Stimulated activated CD8-positive, alpha-beta memory T cell treated with anti-CD3 and anti-CD28 coated beads, Interleukin-7, amount 100 ng/mL, for 4 hours (primary cell): ENCODE measurements around the gene EIF6.
A peak's percentile ranks its signal among the peaks of the same experiment; 100 is the strongest.

Experiments
- DNase-seq, 2 donors: peaks; one replicate each; pipeline ENCODE4 v3.0.0-alpha.2; 2020; ENCODE audit warnings: low read depth in 2 of 2

Gene EIF6

DNA sequence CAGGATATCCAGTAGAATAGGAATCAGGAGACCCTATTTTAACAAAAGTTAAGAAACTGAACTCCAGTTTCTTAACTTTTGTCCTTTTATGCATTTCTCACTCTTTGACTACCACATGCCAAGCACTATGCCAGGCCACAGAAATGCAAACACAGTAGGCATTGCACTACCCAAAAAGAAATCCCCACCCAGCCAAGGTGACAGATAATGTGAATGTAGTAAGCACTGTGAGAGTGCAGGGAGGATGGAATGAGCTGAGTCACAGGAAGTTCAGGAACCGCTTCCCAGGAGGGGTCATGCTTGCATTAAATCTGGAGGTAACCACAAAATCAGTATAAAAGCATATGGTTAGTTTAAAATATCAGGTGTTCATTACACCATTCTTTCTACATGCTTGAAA lies 27.7 kb upstream of the EIF6 start:
- no peak for DNase-seq

- no peak for DNase-seq
Observed at GRCh38 chr20:35311822-35312221, 27.2 kb upstream of the EIF6 start.

- no peak for DNase-seq
Observed at GRCh38 chr20:35311409-35311808, 26.8 kb upstream of the EIF6 start.

DNA sequence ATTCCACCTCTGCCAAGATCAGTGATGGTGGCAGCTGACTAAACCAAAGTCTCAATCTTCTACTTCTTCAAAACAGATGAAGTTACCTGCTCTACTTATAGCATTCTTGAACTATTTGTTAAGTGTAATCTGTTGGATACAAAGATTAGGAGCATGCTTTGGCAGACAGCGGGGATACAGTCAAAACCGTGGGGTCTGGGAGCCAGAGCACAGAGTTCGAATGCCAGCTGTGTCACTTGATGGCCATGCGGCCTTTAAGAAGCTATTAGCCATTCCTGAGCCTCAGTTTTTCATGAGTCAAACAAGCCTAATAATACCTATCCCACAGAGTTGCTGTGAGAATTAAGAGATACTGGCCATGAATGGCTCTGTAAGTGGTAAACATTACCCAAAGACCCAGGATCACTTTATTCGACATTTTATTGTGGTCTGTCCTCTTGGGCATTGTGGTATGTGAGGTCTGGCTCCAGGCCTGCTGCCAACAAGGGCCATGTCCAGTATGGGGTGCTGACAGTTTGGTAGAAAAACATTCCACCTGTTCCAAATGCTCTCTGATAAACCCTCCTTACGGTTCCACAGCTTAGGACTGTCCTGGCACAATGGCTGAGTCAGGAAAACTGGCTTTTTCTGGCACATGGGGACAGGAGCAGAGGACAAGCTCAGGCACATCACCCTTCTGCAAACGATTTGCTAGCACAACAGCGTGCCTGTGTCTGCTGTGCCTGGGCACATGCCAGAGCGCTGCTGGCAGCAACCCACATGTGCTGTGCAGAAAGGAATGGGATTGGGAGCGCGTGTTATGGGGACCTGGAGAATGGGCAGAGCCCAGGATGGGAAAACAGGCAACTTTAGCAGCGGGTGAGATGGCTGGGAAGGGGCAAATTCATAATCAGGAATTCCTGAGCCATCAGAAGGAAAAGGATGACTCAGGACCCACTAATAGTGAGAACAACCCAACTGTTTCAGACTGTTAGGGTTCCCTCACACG lies 23.4 kb upstream of the EIF6 start:
- DNase-seq, result no peak

GRCh38 chr20:35306931-35307517 lies 22.5 kb upstream of the EIF6 start:
- no peak for DNase-seq

DNA sequence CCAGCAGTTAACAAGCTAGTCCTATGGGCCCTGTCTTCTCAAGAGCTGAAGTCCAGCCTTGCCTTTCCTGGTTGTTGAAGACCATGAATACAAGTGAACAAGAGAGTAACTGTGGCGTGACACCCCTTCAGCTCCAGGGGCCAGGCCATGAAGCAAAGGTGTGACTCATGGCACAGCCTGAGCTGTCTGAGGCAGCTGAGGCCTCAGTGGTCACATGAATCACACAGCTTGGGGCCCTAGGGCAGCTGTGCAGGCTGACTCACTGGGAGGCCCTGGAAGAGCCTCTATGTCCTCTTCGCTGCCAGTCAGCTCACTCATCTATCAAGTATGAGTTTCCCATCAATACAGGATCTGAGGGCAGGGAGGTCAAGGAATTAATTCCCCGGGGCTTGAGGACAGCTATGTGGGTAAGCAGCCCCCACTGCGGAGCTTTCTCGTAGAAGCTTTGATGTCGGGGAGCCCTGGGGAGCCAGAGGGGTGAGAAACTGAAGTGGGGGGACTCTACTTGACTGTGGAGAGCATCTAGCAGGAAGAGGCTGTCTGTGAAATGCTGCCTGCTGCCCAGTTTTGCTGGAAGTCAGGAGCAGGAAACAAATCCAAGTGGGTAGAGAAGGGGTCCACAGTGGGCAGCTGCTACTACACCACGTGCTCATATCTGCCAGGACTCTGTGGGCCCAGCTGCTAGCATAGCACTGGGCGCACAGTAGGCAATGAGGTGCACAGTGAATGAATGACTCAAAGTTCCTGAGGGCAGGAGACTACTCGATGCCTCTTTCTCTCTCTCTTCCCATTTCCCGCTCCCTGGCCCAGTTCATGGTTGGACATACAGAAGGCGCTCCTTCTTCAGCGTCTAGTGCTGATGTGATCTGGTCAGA lies 21.3 kb upstream of the EIF6 start:
- peak; percentile 25 to 46 for DNase-seq

- no peak for DNase-seq
Observed at GRCh38 chr20:35304956-35305355, 20.4 kb upstream of the EIF6 start.

DNA sequence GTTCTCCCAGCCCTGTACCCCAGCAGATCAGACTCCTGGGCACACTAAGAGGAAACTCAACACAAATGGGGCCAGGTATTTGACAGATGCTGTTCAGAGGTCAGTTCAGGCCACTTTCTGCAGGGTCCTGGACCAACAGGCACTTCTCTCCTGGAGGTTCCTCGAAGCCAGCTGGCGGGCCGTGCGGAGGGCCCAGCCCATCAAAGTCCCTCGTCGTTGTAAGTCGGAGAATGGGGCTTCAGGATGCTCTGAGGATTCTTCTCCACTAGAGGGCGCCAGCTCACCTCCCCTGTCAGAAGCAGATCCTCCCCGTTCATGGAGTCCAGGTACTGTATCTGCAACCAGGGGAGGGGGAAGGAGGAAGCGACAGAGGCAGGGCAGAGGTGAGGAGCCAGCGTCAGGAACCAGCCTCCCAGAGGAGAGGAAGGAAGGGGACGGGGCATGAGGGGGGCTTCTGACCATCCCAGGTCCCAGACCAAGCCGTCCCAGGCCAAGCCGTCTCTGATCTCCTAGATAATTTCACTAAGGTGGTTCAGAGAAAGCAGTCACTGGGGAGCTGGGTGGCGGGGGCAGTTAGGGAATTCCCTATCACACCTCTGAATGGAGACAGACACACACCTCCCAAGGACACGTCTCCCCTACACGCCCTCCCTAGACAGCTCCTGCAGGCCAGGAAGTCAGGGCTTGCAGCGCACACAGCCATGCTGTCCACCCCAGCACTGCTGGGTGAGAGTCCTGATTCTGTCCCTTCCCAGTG lies 19.3 kb upstream of the EIF6 start:
- peak; percentile 64 to 74 for DNase-seq

GRCh38 chr20:35303382-35303734 lies 18.8 kb upstream of the EIF6 start:
- DNase-seq, result no peak

- no peak for DNase-seq
Observed at GRCh38 chr20:35302421-35303335, 18.1 kb upstream of the EIF6 start.

DNA sequence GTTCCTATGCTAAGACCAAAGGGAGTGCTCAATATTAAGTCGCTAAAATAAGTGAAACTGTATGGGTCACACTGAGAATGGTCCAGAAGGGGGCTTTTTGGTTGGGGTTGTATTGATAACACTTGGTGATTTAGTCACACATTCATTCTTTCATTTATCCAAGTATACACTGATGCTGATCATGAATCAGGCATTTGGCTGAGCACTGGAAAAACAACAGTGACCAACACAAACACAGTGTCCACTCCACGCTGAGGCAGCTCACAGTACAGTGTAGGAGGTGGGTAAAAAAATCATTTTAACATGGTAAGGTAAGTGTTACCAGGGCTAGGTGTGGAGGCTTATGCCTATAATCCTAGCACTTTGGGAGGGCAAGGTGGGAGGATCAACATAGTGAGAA lies 16.9 kb upstream of the EIF6 start:
- no peak for DNase-seq

- DNase-seq, result no peak
Observed at GRCh38 chr20:35300469-35301262, 16.1 kb upstream of the EIF6 start.

- DNase-seq, result no peak
Observed at GRCh38 chr20:35299780-35300179, 15.2 kb upstream of the EIF6 start.

GRCh38 chr20:35298264-35298663 lies 13.7 kb upstream of the EIF6 start:
- DNase-seq, result no peak

DNA sequence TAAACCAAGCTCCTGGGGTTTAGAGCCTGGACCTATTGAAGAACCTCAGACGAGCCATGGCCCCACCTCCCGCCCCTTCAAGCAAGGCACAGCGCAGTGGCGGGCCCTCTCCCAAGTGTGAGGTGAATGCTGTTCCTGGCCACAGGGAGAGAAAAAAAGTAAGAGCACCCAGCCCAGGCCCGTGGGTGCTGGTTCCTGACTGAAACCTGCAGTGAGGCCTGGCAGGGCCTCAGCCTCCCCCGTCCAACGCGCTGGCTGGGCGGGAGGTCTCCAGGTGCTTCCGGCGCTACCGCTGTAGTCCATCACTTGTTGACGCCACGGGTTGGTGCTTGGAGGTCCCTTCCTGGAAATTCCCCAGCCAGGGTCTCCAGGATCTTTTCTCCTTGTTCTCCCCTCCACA lies 13.2 kb upstream of the EIF6 start:
- DNase-seq, result no peak

GRCh38 chr20:35297155-35297554 lies 12.6 kb upstream of the EIF6 start:
- DNase-seq, result no peak

DNA sequence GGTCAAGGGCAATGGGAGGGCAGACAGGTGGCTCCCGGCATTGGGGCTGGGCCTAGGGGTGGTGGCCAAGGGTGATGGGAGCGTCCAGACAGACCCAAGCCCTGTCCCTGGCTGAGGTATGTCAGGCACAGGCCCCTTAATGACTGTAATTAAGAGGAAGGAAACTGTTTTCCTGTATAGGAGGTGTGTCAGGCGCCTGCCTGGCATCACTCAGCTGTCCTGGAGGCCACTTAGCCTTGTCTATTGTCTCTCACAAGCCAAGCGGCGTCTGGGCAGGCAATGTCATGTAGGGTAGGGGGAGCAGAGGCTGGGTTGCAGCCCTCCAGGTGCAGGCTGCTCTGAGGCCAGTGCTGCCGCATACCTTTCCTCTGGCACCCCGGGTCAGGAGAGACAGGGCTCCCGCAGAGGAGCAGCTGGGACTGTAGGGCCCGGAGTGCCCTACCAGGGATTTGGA lies 11.6 kb upstream of the EIF6 start:
- DNase-seq, result no peak

DNA sequence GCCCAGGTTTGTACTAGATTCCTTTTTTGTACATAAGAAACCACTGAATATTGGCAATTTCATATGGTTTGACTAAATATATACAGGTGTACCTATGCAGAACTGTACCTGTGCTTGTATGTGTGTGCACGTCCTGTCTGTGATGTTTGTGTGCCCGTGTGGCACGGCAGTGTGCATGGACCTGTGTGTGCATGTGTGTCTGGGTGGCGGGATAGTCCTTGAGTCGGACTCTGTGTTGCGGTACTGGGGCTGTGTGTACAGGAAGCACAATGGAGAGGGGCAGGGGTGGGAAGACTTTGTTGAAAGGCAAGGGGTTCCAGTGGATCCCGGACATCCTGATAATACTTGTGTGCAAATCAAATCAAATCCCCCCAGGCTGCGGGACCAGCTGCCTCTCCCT lies 11.1 kb upstream of the EIF6 start:
- no peak for DNase-seq

DNA sequence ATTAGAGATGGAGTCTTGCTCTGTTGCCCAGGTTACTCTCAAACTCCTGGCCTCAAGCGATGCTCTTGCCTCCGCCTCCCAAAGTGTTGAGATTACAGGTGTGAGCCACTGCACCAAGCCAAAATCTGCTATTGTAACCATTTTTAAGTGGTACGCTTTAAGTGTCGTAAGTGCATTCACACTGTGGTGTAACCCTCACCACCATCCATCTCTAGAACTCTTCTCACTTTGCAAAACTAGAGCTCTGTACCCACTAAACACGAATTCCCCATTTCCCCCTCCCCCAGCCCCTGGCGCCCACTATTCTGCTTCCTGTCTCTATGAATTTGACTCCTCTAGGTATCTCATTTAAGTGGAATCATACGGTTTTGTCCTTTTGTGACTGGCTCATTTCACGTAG lies 10.5 kb upstream of the EIF6 start:
- no peak for DNase-seq

DNA sequence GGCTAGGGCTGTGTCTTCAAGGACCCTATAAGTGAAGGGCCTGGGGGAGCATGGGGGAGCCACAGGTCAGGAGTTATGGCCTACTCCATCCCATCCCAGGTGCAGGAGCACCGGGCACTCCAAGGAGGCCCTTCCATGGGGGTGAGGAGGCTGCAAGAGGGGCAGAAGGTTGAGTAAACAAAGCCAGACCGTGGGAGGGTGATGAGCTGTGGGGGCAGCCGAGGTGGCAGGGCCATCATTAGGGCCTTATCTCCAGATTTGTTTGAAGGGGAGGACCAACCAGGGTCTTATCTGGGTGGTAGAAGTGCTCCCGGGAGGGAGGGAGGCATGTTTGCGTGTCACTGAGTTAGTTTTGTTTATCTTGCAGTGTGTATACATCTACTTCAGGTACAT lies 9.7 kb upstream of the EIF6 start:
- no peak for DNase-seq
